Measurements from ENCODE around the gene ATF2. TPM values are rescaled to one million over a fixed set of nuclear protein-coding genes. Genes with fewer than 3 reads are reported as not detected.
A peak's percentile ranks its signal among the peaks of the same experiment; 100 is the strongest.

The ATF2 gene
- total and polyA plus RNA-seq, 2 of the 13 experiments (the other 11 are each of a cell fraction or from before 2014, with no cell fraction given): 91.6 to 95.1 TPM

DNA sequence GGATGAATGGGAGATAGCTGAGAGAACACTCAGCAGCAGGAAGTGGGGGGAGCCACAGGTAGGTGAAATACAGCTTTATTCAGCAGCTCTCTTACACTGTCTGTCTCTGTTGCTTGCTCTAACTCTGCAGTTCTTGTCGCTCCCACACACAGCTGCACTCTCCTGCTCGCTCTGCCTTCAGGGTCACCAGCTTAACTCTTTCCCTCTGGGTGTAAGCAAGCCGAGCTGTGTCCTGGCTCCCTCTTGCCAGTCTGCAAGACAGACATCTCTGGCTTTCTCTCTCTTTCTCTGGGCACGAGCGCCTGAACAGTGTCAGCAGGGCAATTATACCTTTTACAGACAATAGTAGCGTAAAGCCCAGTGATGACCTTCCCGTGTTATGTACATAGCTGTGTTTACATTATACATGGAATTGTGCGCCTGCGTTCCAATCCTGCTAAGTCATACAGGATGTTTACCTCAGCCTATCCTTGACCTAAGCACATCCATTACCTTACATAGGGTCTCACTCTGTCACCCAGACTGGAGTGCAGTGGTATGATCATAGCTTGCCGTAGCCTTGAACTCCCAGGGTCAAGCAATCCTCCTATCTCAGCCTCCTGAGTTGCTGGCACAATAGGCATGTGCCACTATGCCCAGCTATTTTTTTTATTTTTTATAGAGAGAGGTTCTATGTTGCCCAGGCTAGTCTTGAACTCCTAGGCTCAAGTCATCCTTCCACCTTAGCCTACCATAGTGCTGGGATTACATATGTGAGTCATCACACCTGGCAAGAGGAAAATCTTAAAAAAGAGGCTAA lies 105.0 kb downstream of the ATF2 start (continued):
- TF ChIP-seq, protein P1, sequence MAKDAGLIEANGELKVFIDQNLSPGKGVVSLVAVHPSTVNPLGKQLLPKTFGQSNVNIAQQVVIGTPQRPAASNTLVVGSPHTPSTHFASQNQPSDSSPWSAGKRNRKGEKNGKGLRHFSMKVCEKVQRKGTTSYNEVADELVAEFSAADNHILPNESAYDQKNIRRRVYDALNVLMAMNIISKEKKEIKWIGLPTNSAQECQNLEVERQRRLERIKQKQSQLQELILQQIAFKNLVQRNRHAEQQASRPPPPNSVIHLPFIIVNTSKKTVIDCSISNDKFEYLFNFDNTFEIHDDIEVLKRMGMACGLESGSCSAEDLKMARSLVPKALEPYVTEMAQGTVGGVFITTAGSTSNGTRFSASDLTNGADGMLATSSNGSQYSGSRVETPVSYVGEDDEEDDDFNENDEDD (CRISPR knock-in tag; IDR thresholded peaks at IDR 0.05; ENCODE audit: borderline replicate concordance): peak; percentile 74; the same call in 1 of the 2 replicates
- TF ChIP-seq, protein P2, sequence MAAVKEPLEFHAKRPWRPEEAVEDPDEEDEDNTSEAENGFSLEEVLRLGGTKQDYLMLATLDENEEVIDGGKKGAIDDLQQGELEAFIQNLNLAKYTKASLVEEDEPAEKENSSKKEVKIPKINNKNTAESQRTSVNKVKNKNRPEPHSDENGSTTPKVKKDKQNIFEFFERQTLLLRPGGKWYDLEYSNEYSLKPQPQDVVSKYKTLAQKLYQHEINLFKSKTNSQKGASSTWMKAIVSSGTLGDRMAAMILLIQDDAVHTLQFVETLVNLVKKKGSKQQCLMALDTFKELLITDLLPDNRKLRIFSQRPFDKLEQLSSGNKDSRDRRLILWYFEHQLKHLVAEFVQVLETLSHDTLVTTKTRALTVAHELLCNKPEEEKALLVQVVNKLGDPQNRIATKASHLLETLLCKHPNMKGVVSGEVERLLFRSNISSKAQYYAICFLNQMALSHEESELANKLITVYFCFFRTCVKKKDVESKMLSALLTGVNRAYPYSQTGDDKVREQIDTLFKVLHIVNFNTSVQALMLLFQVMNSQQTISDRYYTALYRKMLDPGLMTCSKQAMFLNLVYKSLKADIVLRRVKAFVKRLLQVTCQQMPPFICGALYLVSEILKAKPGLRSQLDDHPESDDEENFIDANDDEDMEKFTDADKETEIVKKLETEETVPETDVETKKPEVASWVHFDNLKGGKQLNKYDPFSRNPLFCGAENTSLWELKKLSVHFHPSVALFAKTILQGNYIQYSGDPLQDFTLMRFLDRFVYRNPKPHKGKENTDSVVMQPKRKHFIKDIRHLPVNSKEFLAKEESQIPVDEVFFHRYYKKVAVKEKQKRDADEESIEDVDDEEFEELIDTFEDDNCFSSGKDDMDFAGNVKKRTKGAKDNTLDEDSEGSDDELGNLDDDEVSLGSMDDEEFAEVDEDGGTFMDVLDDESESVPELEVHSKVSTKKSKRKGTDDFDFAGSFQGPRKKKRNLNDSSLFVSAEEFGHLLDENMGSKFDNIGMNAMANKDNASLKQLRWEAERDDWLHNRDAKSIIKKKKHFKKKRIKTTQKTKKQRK (IDR thresholded peaks at IDR 0.05; ENCODE audit: low read length): no peak
- peak; percentile 30; the same call in 1 of the 2 replicates for TF ChIP-seq ZNF263 (CRISPR knock-in tag; IDR thresholded peaks at IDR 0.05)
- TF ChIP-seq RAD51 (IDR thresholded peaks at IDR 0.05; ENCODE audit: borderline replicate concordance): no peak
- peak; percentile 100 for TF ChIP-seq NCOA2 (CRISPR knock-in tag; IDR thresholded peaks at IDR 0.05)
- TF ChIP-seq, protein P3, sequence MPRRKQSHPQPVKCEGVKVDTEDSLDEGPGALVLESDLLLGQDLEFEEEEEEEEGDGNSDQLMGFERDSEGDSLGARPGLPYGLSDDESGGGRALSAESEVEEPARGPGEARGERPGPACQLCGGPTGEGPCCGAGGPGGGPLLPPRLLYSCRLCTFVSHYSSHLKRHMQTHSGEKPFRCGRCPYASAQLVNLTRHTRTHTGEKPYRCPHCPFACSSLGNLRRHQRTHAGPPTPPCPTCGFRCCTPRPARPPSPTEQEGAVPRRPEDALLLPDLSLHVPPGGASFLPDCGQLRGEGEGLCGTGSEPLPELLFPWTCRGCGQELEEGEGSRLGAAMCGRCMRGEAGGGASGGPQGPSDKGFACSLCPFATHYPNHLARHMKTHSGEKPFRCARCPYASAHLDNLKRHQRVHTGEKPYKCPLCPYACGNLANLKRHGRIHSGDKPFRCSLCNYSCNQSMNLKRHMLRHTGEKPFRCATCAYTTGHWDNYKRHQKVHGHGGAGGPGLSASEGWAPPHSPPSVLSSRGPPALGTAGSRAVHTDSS (CRISPR knock-in tag; conservative IDR thresholded peaks at IDR 0.05): no peak
- TF ChIP-seq ZNF251 (CRISPR knock-in tag; IDR thresholded peaks at IDR 0.05): no peak
- peak; percentile 97 for TF ChIP-seq HOXA3 (CRISPR knock-in tag; IDR thresholded peaks at IDR 0.05)
- TF ChIP-seq ZFX (CRISPR knock-in tag; IDR thresholded peaks at IDR 0.05; ENCODE audit: low read depth): peak; percentile 45; the same call in 1 of the 2 replicates
- TF ChIP-seq, protein P4, sequence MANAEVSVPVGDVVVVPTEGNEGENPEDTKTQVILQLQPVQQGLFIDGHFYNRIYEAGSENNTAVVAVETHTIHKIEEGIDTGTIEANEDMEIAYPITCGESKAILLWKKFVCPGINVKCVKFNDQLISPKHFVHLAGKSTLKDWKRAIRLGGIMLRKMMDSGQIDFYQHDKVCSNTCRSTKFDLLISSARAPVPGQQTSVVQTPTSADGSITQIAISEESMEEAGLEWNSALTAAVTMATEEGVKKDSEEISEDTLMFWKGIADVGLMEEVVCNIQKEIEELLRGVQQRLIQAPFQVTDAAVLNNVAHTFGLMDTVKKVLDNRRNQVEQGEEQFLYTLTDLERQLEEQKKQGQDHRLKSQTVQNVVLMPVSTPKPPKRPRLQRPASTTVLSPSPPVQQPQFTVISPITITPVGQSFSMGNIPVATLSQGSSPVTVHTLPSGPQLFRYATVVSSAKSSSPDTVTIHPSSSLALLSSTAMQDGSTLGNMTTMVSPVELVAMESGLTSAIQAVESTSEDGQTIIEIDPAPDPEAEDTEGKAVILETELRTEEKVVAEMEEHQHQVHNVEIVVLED (CRISPR knock-in tag; IDR thresholded peaks at IDR 0.05; ENCODE audit: borderline replicate concordance): peak; percentile 64; the same call in 1 of the 2 replicates
- TF ChIP-seq ZNF557 (CRISPR knock-in tag; IDR thresholded peaks at IDR 0.05): no peak
- TF ChIP-seq CREB1 (IDR thresholded peaks at IDR 0.05): peak; percentile 84
- peak; percentile 56 for TF ChIP-seq CREB1 (CRISPR knock-in tag; IDR thresholded peaks at IDR 0.05)
- TF ChIP-seq IRF2 (CRISPR knock-in tag; IDR thresholded peaks at IDR 0.05): peak; percentile 99
- peak; percentile 70 for TF ChIP-seq IKZF4 (CRISPR knock-in tag; IDR thresholded peaks at IDR 0.05; ENCODE audit: borderline replicate concordance, low read depth, not compliant biosample characterization)
- TF ChIP-seq CEBPG (CRISPR knock-in tag; IDR thresholded peaks at IDR 0.05): peak; percentile 77
- peak; percentile 100 for TF ChIP-seq SOX5 (CRISPR knock-in tag; IDR thresholded peaks at IDR 0.05; ENCODE audit: borderline replicate concordance)
- no peak for TF ChIP-seq SRF (IDR thresholded peaks at IDR 0.05; ENCODE audit: low read depth, low read length)
- TF ChIP-seq ZNF773 (CRISPR knock-in tag; IDR thresholded peaks at IDR 0.05; ENCODE audit: borderline replicate concordance): no peak
- no peak for TF ChIP-seq CENPT (CRISPR knock-in tag; IDR thresholded peaks at IDR 0.05; ENCODE audit: low read depth)
- no peak for TF ChIP-seq ZNF558 (CRISPR knock-in tag; IDR thresholded peaks at IDR 0.05; ENCODE audit: borderline replicate concordance)
- no peak for TF ChIP-seq RFX5 (IDR thresholded peaks at IDR 0.05; ENCODE audit: low read depth, low read length)
- peak; percentile 96 for TF ChIP-seq SKI (IDR thresholded peaks at IDR 0.05; ENCODE audit: partially characterized antibody)
- TF ChIP-seq PHF21A (CRISPR knock-in tag; IDR thresholded peaks at IDR 0.05): peak; percentile 94

All from HepG2 (cell line).